B cell (primary cell): Measurements from ENCODE around the gene SERPINE1. TPM values are rescaled to one million over a fixed set of nuclear protein-coding genes. Genes with fewer than 3 reads are reported as not detected.

Experiments
- ATAC-seq: fragments of 200-7000 bp; cut with Tn5 transposase; one replicate; pipeline ENCODE4 v1.10.0; 2021; ENCODE audit warnings: low read depth, mild to moderate bottlenecking, moderate number of reproducible peaks, moderate library complexity
- CTCF ChIA-PET: fragments of 350-600 bp; sonication (Branson Sonifier 250); formaldehyde crosslinking; loops from one replicate; lab custom pipeline; 2021; ENCODE audit warnings: antibody characterized with exemption, inconsistent platforms; lab: Charles Lee
- POLR2A ChIA-PET: fragments of 350-600 bp; sonication (Branson Sonifier 250); formaldehyde crosslinking; loops from one replicate; lab custom pipeline; 2021; ENCODE audit warnings: antibody characterized with exemption; lab: Charles Lee
- DNase-seq: peaks from one replicate; pipeline ENCODE4 v3.0.0; 2013
- H2AFZ ChIP-seq: 2 replicates; pipeline ENCODE4 v1.6.1; 2012; ENCODE audit warnings: mild to moderate bottlenecking, low read depth, low read length; ENCODE audit not compliant: insufficient read depth, poor library complexity, severe bottlenecking
- H3K27ac ChIP-seq, 2 donors: 1 replicate in 1 of 2; 2 replicates in 1 of 2; pipeline ENCODE4 v1.5.1; 2012 to 2013; ENCODE audit warnings: low read length in 2 of 2, mild to moderate bottlenecking in 2 of 2, moderate library complexity in 1 of 2
- H3K27me3 ChIP-seq, 4 experiments: fragments of 200-600 bp in 1 of 4; sonication (generic) in 1 of 4; replicated peaks in 1 of 4; 1 replicate in 2 of 4; 2 replicates in 2 of 4; pipeline versions ENCODE4 v1.6.1 to v1.7.0; 2013 to 2016; ENCODE audit warnings: low read length in 3 of 4, mild to moderate bottlenecking in 2 of 4, mixed read lengths in 1 of 4, moderate library complexity in 1 of 4; ENCODE audit not compliant: insufficient read depth in 4 of 4, control insufficient read depth in 3 of 4; ENCODE audit errors: control extremely low read depth in 1 of 4
- H3K36me3 ChIP-seq, 2 experiments: replicated peaks in 1 of 2; 1 replicate in 1 of 2; 2 replicates in 1 of 2; pipeline versions ENCODE4 v1.6.1 to v1.7.1; 2013; ENCODE audit warnings: low read length in 1 of 2; ENCODE audit not compliant: insufficient read depth in 2 of 2, control insufficient read depth in 1 of 2; ENCODE audit errors: control extremely low read depth in 1 of 2, extremely low read depth in 1 of 2
- H3K4me1 ChIP-seq, 2 donors: fragments of 200-600 bp in 1 of 2; sonication (generic) in 1 of 2; 1 replicate in 1 of 2; 2 replicates in 1 of 2; pipeline versions ENCODE4 v1.5.1 to v1.6.1; 2013 to 2017; ENCODE audit warnings: low read length in 2 of 2; ENCODE audit not compliant: control insufficient read depth in 2 of 2, insufficient read depth in 2 of 2
- H3K4me2 ChIP-seq: replicated peaks from 2 replicates; pipeline ENCODE3; 2012; ENCODE audit warnings: mild to moderate bottlenecking, low read depth, low read length; ENCODE audit not compliant: poor library complexity, severe bottlenecking
- H3K4me3 ChIP-seq, 5 experiments: fragments of 200-600 bp in 1 of 5; sonication (generic) in 1 of 5; 1 replicate in 3 of 5; 2 replicates in 2 of 5; pipeline versions ENCODE4 v1.5.1 to v1.7.0; 2011 to 2016; ENCODE audit warnings: low read length in 4 of 5, mild to moderate bottlenecking in 4 of 5, low read depth in 2 of 5, control low read depth in 1 of 5, moderate library complexity in 1 of 5; ENCODE audit not compliant: insufficient read depth in 1 of 5; ENCODE audit errors: control extremely low read depth in 1 of 5, extremely low read depth in 1 of 5
- H3K79me2 ChIP-seq: fragments of 200-600 bp; sonication (generic); one replicate; pipeline ENCODE4 v1.6.0; 2016; ENCODE audit warnings: low read length; ENCODE audit not compliant: control insufficient read depth, insufficient read depth
- H3K9ac ChIP-seq: fragments of 200-600 bp; sonication (generic); 2 replicates; pipeline ENCODE4 v1.6.1; 2017; ENCODE audit warnings: mild to moderate bottlenecking, low read length, moderate library complexity
- H3K9me3 ChIP-seq, 3 donors: one replicate each; pipeline versions ENCODE4 v1.6.1 to v1.7.1; 2013; ENCODE audit warnings: low read length in 2 of 3; ENCODE audit not compliant: control insufficient read depth in 2 of 3, insufficient read depth in 1 of 3; ENCODE audit errors: control extremely low read depth in 1 of 3
- H4K20me1 ChIP-seq: 2 replicates; pipeline ENCODE4 v1.6.0; 2012; ENCODE audit warnings: mild to moderate bottlenecking, low read length; ENCODE audit not compliant: insufficient read depth, control insufficient read depth, poor library complexity, severe bottlenecking
- H3K27ac Mint-ChIP-seq: one replicate; pipeline ENCODE4 v1.8.0; 2021; ENCODE audit warnings: mixed read lengths
- H3K27me3 Mint-ChIP-seq: one replicate; pipeline ENCODE4 v1.8.0; 2021; ENCODE audit warnings: mixed read lengths
- H3K4me1 Mint-ChIP-seq: one replicate; pipeline ENCODE4 v1.8.0; 2021; ENCODE audit warnings: mixed read lengths
- H3K4me3 Mint-ChIP-seq: one replicate; pipeline ENCODE4 v1.8.0; 2021; ENCODE audit warnings: mixed read lengths
- H3K9me3 Mint-ChIP-seq: one replicate; pipeline ENCODE4 v1.8.0; 2022; ENCODE audit warnings: mixed read lengths; ENCODE audit not compliant: insufficient read depth
- CTCF ChIP-seq: fragments of 200-600 bp; IDR thresholded peaks from one replicate; pipeline ENCODE4 v1.8.0; 2022; ENCODE audit warnings: antibody characterized with exemption, mild to moderate bottlenecking
- EZH2 ChIP-seq: IDR thresholded peaks from 2 replicates; pipeline ENCODE4 v1.6.1; 2012; ENCODE audit warnings: borderline replicate concordance, low read depth, mild to moderate bottlenecking, moderate library complexity, low read length; ENCODE audit not compliant: insufficient read depth, poor library complexity, severe bottlenecking
- WGBS: methylation state at CpG from one replicate; pipeline ENCODE4 v1.1.5; 2013; ENCODE audit warnings: missing lambda C conversion rate; ENCODE audit not compliant: insufficient coverage; 5-methylcytosine and 5-hydroxymethylcytosine counted together
- intact Hi-C: fragments of 100-400 bp; cut with micrococcal nuclease; formaldehyde crosslinking; loops from one replicate; pipeline ENCODE4 v1.10.0; 2022
- polyA plus RNA-seq: library from polyadenylated mRNA; depleted of rRNA; stranded (reverse); fragments of >200 nt; gene quantifications from 2 replicates; pipeline ENCODE4 v1.2.3, GENCODE V29; 2012
- total RNA-seq, 2 donors: library from RNA; stranded (reverse); fragments of 120-200 nt in 1 of 2; gene quantifications; 1 replicate in 1 of 2; 2 replicates in 1 of 2; pipeline versions ENCODE4 v1.2.3 to v1.2.4, GENCODE V29; 2013 to 2022

The SERPINE1 gene
- total and polyA plus RNA-seq, 2 donors (not counting 1 experiment from before 2014, with no cell fraction given) = 0.07 to 0.09 TPM

GRCh38 chr7:101113836-101114235, 13.1 kb upstream of the SERPINE1 start:
- H3K79me2 ChIP-seq = no peaks in the 10 kb centered on the region
- H3K4me1 ChIP-seq = no peaks in the 10 kb centered on the region
- no peak overlapping the region for H2AFZ ChIP-seq
- H4K20me1 ChIP-seq = no peaks in the 10 kb centered on the region
- TF ChIP-seq EZH2 = no peak
- TF ChIP-seq CTCF = no peak
- CTCF ChIA-PET = no interaction called here
- Mint-ChIP-seq H3K27ac (no peak overlapping the region), H3K27me3 (peaks cover 11% of the 10 kb centered on the region), H3K9me3 (no peaks in the 10 kb centered on the region), H3K4me3 (no peak overlapping the region), H3K4me1 (no peaks in the 10 kb centered on the region)
- H3K9ac ChIP-seq = no peak overlapping the region
- no peak for DNase-seq
- H3K9me3 ChIP-seq = peaks cover 0 to 3% (median 0%) of the 10 kb centered on the region in 3 donors
- H3K27ac ChIP-seq = no peak overlapping the region
- intact Hi-C loops = no loop called here
- H3K36me3 ChIP-seq = no peaks in the 10 kb centered on the region
- POLR2A ChIA-PET = no interaction called here
- H3K4me2 ChIP-seq = no peak overlapping the region
- no peak for ATAC-seq
- WGBS = 68% methylated on average over 3 of the region's 11 CpGs
- no peaks in the 10 kb centered on the region for H3K27me3 ChIP-seq
- H3K4me3 ChIP-seq = no peak overlapping the region

GRCh38 chr7:101114492-101114891, 12.4 kb upstream of the SERPINE1 start:
- ChIA-PET POLR2A (no interaction called here), CTCF (no interaction called here)
- Histone ChIP-seq H3K4me3 (no peak overlapping the region), H3K27me3 (no peaks in the 10 kb centered on the region), H3K4me2 (no peak overlapping the region), H3K9me3 (peaks cover 0 to 3% (median 0%) of the 10 kb centered on the region in 3 donors), H4K20me1 (no peaks in the 10 kb centered on the region), H3K79me2 (no peaks in the 10 kb centered on the region), H3K4me1 (no peaks in the 10 kb centered on the region), H3K36me3 (no peaks in the 10 kb centered on the region), H3K27ac (no peak overlapping the region), H3K9ac (no peak overlapping the region), H2AFZ (no peak overlapping the region)
- Mint-ChIP-seq H3K4me3 (no peak overlapping the region), H3K9me3 (no peaks in the 10 kb centered on the region), H3K27ac (no peak overlapping the region), H3K27me3 (peaks cover 13% of the 10 kb centered on the region), H3K4me1 (no peaks in the 10 kb centered on the region)
- WGBS = 63% methylated on average over 2 of the region's 8 CpGs
- ATAC-seq (no peak), DNase-seq (no peak)
- intact Hi-C loops = no loop called here
- TF ChIP-seq EZH2 = no peak
- no peak for TF ChIP-seq CTCF
